NCI-H187 (cell line): ENCODE data around the gene MYEF2.
A peak's percentile ranks its signal among the peaks of the same experiment; 100 is the strongest.

ENCODE experiments used
- DNase-seq, 2 experiments: peaks; one replicate each; lab custom pipeline; 2025; lab: John Stamatoyannopoulos, UW

MYEF2 gene

GRCh38 chr15:48177766-48178647 lies at the start of gene MYEF2:
MYEF2 (minus strand) TSS chr15:48178295; CDS start chr15:48178237, 58 bp downstream.
- peak in 1 of 2 experiments; percentile 25 for DNase-seq

- no peak for DNase-seq
These were observed 47.7 kb upstream of the MYEF2 start for GRCh38 chr15:48225771-48226170.

GRCh38 chr15:48222627-48223026 lies 44.5 kb upstream of the MYEF2 start:
- DNase-seq, result no peak

GRCh38 chr15:48221885-48222284 lies 43.8 kb upstream of the MYEF2 start:
- DNase-seq, result peak; percentile 8 to 37

- DNase-seq, result no peak
These were observed 43.2 kb upstream of the MYEF2 start for GRCh38 chr15:48221261-48221660.

GRCh38 chr15:48205981-48206380 lies 27.9 kb upstream of the MYEF2 start, which contains the start of gene SLC12A1:
SLC12A1 (plus strand) TSS chr15:48206302; CDS start chr15:48207720, 1,418 bp downstream.
- DNase-seq, result no peak

- no peak for DNase-seq
These were observed 24.0 kb upstream of the MYEF2 start for GRCh38 chr15:48202068-48202467.

- peak in 1 of 2 experiments; percentile 12 for DNase-seq
These were observed 13.6 kb upstream of the MYEF2 start, which contains the start of gene CTXN2 for GRCh38 chr15:48191574-48192225. CTXN2 (plus strand) TSS chr15:48191665; CDS start chr15:48201301, 9,636 bp downstream.

- peak in 1 of 2 experiments; percentile 25 for DNase-seq
These were observed 13.0 kb upstream of the MYEF2 start for GRCh38 chr15:48190932-48191573.

- DNase-seq, result no peak
These were observed 8.2 kb upstream of the MYEF2 start for GRCh38 chr15:48186271-48186670.

GRCh38 chr15:48185529-48185928 lies 7.4 kb upstream of the MYEF2 start:
- no peak for DNase-seq

GRCh38 chr15:48182749-48183148 lies 4.7 kb upstream of the MYEF2 start:
- DNase-seq, result no peak

GRCh38 chr15:48178648-48178931 lies 495 bp upstream of the MYEF2 start:
- no peak for DNase-seq

GRCh38 chr15:48177383-48177765 lies 721 bp downstream of the MYEF2 start:
- DNase-seq, result no peak

- no peak for DNase-seq
These were observed 1.1 kb downstream of the MYEF2 start for GRCh38 chr15:48176957-48177356.

- DNase-seq, result no peak
These were observed 2.0 kb downstream of the MYEF2 start for GRCh38 chr15:48176112-48176511.

GRCh38 chr15:48175126-48175525 lies 3.0 kb downstream of the MYEF2 start:
- DNase-seq, result no peak

- no peak for DNase-seq
These were observed 7.1 kb downstream of the MYEF2 start for GRCh38 chr15:48170981-48171380.

GRCh38 chr15:48168616-48169015 lies 9.5 kb downstream of the MYEF2 start:
- no peak for DNase-seq

GRCh38 chr15:48153526-48153925 lies 24.6 kb downstream of the MYEF2 start:
- no peak for DNase-seq

- DNase-seq, result no peak
These were observed 28.2 kb downstream of the MYEF2 start for GRCh38 chr15:48149858-48150257.

GRCh38 chr15:48147358-48147757 lies 30.7 kb downstream of the MYEF2 start:
- DNase-seq, result no peak

GRCh38 chr15:48145923-48146322 lies 32.2 kb downstream of the MYEF2 start:
- DNase-seq, result no peak
